Erythroblast (primary cell): ENCODE results near the gene PRG3.
"Not testable (repeated sequence)": the region's sequence is repeated elsewhere in the genome, so short reads cannot be mapped to it uniquely, and the experiment has no call there.

Experiments used
- GATA1 ChIP-seq: IDR thresholded peaks from 2 replicates; pipeline ENCODE4 v1.6.1; 2011; ENCODE audit warnings: low read depth, mild to moderate bottlenecking, control low read depth, low read length, moderate library complexity
- POLR2A ChIP-seq: IDR thresholded peaks from 2 replicates; pipeline ENCODE4 v1.6.1; 2011; ENCODE audit warnings: mild to moderate bottlenecking, low read length

- TF ChIP-seq POLR2A, GATA1: not testable (repeated sequence)
These were observed 22.3 kb upstream of the PRG3 start for GRCh38 chr11:57403003-57403801.
